Measurements from ENCODE around the gene RNASE8.

RNASE8 gene

DNA sequence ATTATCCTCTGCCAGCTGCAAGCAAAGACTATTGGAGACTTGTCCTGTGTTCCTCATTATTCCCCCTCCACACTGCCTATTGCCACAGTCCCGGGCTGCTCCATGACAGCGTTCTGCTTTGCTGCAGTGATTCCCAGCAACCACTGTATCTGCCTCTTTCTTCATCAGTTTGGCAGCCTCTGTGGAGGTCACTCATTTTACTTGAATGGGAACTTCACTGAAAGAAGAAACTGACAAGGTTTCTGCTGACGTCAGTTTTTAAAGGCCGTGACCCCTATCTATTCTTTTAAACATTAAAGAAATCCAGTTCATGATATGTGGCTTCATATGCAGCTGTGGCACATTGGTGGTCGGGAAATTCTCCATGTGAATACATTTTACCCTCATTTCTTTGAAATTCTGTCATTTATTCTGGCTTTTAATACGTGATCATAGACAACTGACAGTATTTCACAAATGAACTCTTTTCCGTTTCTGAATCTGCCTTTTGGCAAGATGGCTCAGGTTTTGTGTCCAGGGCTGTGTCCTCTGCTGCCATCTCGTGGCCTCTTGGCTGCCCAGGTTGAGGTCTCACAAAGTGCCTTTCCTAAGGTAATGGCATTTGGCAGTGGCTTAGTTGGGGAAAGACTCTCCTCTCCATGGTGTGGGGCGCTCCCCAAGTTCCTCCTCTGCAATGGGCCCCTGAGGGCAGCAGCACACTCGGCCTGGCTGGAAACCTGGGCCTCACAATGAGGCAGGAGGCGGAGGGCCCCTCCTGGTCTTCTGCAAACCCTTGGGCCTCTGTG lies 49.1 kb downstream of the RNASE8 start:
- DNase-seq (ENCODE audit: low read depth): peak; percentile 69

DNA sequence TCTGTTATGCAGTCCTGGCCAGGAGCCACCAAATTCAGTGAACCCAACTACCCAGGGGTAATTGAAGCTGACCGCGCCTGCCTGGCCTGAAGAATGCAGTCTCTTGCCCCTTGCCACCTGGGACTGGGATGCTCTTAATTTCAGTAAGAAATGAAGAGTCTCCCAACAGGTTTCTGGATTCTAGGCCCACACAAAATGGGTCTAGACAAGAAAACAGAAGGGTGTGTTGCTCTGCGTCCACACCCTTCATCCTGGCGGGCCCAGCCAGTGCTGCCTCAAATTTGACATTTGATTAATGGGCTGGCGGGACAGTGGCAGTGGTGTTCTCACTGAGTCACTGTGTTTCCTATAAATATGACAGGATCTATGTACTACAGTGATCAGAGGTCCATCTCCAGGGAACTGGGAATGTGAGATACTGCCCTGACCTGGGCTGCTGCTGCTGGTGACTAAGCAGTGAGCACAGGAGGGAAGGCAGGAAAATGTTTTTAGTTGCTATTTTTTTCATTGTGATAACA lies 49.7 kb downstream of the RNASE8 start:
- no peak for DNase-seq (ENCODE audit: low read depth)
